ENCODE results near the gene SLC35F1.

DNA sequence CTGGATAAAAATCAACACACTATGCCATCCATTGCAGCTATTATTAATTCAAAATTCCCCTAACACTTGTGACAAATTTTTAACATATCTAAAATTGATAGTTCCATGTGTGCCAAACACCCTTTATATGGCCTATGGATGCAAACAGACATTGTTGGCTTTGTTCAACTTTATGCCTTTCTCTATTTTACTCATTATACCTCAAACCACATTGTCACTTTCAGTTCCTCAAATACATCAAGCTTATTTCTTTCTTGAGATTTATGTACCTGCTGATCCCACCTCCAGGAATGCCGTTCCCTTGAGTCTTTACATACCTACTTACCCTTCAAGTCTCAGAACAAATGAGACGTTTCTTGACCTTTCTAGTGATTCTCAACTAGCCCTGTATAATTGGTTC is 447.6 kb downstream of the SLC35F1 start:
- TF ChIP-seq, protein P1, sequence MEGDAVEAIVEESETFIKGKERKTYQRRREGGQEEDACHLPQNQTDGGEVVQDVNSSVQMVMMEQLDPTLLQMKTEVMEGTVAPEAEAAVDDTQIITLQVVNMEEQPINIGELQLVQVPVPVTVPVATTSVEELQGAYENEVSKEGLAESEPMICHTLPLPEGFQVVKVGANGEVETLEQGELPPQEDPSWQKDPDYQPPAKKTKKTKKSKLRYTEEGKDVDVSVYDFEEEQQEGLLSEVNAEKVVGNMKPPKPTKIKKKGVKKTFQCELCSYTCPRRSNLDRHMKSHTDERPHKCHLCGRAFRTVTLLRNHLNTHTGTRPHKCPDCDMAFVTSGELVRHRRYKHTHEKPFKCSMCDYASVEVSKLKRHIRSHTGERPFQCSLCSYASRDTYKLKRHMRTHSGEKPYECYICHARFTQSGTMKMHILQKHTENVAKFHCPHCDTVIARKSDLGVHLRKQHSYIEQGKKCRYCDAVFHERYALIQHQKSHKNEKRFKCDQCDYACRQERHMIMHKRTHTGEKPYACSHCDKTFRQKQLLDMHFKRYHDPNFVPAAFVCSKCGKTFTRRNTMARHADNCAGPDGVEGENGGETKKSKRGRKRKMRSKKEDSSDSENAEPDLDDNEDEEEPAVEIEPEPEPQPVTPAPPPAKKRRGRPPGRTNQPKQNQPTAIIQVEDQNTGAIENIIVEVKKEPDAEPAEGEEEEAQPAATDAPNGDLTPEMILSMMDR (IDR thresholded peaks at IDR 0.05 in 2 of 3, conservative IDR thresholded peaks at IDR 0.05 in 1 of 3; ENCODE audit: control insufficient read depth in 2 of 3, extremely low read depth in 1 of 3, insufficient read depth in 1 of 3, low read depth in 3 of 3, low read length in 3 of 3): no peak
- TF ChIP-seq MXI1 (IDR thresholded peaks at IDR 0.05; ENCODE audit: low read depth, low read length) (no peak), BCL11A (IDR thresholded peaks at IDR 0.05; ENCODE audit: low read depth, low read length) (peak; percentile 91), KAT2A (conservative IDR thresholded peaks at IDR 0.05; ENCODE audit: control insufficient read depth, low read depth, low read length) (no peak), JUND (IDR thresholded peaks at IDR 0.05; ENCODE audit: low read depth, low read length) (peak; percentile 74; the same call in 1 of the 2 replicates), TAF1 (IDR thresholded peaks at IDR 0.05; ENCODE audit: borderline replicate concordance, low read depth, low read length) (no peak), ZZZ3 (IDR thresholded peaks at IDR 0.05; ENCODE audit: control insufficient read depth, insufficient read length, low read depth) (no peak)
- TF ChIP-seq, protein P2, sequence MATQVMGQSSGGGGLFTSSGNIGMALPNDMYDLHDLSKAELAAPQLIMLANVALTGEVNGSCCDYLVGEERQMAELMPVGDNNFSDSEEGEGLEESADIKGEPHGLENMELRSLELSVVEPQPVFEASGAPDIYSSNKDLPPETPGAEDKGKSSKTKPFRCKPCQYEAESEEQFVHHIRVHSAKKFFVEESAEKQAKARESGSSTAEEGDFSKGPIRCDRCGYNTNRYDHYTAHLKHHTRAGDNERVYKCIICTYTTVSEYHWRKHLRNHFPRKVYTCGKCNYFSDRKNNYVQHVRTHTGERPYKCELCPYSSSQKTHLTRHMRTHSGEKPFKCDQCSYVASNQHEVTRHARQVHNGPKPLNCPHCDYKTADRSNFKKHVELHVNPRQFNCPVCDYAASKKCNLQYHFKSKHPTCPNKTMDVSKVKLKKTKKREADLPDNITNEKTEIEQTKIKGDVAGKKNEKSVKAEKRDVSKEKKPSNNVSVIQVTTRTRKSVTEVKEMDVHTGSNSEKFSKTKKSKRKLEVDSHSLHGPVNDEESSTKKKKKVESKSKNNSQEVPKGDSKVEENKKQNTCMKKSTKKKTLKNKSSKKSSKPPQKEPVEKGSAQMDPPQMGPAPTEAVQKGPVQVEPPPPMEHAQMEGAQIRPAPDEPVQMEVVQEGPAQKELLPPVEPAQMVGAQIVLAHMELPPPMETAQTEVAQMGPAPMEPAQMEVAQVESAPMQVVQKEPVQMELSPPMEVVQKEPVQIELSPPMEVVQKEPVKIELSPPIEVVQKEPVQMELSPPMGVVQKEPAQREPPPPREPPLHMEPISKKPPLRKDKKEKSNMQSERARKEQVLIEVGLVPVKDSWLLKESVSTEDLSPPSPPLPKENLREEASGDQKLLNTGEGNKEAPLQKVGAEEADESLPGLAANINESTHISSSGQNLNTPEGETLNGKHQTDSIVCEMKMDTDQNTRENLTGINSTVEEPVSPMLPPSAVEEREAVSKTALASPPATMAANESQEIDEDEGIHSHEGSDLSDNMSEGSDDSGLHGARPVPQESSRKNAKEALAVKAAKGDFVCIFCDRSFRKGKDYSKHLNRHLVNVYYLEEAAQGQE (IDR thresholded peaks at IDR 0.05; ENCODE audit: low read depth, low read length): no peak
- TF ChIP-seq, protein P3, sequence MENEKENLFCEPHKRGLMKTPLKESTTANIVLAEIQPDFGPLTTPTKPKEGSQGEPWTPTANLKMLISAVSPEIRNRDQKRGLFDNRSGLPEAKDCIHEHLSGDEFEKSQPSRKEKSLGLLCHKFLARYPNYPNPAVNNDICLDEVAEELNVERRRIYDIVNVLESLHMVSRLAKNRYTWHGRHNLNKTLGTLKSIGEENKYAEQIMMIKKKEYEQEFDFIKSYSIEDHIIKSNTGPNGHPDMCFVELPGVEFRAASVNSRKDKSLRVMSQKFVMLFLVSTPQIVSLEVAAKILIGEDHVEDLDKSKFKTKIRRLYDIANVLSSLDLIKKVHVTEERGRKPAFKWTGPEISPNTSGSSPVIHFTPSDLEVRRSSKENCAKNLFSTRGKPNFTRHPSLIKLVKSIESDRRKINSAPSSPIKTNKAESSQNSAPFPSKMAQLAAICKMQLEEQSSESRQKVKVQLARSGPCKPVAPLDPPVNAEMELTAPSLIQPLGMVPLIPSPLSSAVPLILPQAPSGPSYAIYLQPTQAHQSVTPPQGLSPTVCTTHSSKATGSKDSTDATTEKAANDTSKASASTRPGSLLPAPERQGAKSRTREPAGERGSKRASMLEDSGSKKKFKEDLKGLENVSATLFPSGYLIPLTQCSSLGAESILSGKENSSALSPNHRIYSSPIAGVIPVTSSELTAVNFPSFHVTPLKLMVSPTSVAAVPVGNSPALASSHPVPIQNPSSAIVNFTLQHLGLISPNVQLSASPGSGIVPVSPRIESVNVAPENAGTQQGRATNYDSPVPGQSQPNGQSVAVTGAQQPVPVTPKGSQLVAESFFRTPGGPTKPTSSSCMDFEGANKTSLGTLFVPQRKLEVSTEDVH (IDR thresholded peaks at IDR 0.05; ENCODE audit: low read depth, partially characterized antibody): no peak
- TF ChIP-seq, protein P4, sequence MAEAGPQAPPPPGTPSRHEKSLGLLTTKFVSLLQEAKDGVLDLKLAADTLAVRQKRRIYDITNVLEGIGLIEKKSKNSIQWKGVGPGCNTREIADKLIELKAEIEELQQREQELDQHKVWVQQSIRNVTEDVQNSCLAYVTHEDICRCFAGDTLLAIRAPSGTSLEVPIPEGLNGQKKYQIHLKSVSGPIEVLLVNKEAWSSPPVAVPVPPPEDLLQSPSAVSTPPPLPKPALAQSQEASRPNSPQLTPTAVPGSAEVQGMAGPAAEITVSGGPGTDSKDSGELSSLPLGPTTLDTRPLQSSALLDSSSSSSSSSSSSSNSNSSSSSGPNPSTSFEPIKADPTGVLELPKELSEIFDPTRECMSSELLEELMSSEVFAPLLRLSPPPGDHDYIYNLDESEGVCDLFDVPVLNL (IDR thresholded peaks at IDR 0.05; ENCODE audit: low read depth, low read length): no peak
- TF ChIP-seq, protein P5, sequence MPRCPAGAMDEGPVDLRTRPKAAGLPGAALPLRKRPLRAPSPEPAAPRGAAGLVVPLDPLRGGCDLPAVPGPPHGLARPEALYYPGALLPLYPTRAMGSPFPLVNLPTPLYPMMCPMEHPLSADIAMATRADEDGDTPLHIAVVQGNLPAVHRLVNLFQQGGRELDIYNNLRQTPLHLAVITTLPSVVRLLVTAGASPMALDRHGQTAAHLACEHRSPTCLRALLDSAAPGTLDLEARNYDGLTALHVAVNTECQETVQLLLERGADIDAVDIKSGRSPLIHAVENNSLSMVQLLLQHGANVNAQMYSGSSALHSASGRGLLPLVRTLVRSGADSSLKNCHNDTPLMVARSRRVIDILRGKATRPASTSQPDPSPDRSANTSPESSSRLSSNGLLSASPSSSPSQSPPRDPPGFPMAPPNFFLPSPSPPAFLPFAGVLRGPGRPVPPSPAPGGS (IDR thresholded peaks at IDR 0.05; ENCODE audit: borderline replicate concordance, insufficient read depth, low read depth, low read length, poor library complexity, severe bottlenecking): no peak
